GM10266 (cell line): ENCODE measurements around the gene CD6.

Experiments used
- DNase-seq: peaks from one replicate; pipeline ENCODE4 v3.0.0; 2012; ENCODE audit errors: extremely low spot score
- TF ChIP-seq, protein P1 (sequence below): IDR thresholded peaks from 2 replicates; pipeline ENCODE4 v1.5.1; 2012; ENCODE audit warnings: mild to moderate bottlenecking, low read depth; ENCODE audit not compliant: control insufficient read depth, insufficient read depth; ENCODE audit errors: missing control alignments

Gene CD6

DNA sequence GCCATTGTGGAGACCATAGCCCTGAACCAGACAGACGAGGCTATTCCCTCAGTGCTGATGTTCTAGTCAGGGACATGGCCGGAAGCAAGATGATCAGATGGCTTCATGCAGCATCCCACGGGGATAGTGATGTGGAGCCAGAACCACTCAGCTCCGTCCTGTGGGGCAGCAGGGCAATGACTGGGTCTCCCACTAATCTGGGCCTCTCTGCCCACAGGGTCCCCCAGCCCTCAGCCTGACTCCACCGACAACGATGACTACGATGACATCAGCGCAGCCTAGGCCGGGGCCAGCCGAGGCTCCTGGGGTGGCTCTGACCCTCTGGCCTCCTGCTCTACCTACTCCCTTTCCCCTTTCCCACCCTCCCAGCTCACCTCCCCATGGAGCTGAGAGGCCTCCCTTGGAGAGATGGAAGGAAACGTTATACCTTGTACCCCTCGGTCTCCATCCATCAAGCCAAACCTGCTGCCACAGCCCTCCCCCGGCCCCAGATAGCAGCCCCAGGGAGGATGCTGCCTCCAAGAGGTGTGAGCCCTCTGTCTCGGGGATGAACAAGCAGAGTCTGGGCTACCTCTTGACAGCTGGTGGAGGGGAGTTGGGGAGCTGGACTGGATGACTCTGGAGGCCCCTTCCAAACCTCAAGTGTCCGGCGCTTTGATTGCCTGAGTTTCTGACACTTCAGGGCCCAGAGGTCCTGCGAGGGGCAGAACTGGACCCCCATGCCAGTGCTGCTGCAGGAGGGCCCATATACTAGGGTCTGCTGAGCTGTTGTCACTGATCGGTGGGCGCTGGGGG is 47.8 kb downstream of the CD6 start:
- no peak for DNase-seq
- TF ChIP-seq, protein P1, sequence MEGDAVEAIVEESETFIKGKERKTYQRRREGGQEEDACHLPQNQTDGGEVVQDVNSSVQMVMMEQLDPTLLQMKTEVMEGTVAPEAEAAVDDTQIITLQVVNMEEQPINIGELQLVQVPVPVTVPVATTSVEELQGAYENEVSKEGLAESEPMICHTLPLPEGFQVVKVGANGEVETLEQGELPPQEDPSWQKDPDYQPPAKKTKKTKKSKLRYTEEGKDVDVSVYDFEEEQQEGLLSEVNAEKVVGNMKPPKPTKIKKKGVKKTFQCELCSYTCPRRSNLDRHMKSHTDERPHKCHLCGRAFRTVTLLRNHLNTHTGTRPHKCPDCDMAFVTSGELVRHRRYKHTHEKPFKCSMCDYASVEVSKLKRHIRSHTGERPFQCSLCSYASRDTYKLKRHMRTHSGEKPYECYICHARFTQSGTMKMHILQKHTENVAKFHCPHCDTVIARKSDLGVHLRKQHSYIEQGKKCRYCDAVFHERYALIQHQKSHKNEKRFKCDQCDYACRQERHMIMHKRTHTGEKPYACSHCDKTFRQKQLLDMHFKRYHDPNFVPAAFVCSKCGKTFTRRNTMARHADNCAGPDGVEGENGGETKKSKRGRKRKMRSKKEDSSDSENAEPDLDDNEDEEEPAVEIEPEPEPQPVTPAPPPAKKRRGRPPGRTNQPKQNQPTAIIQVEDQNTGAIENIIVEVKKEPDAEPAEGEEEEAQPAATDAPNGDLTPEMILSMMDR, result no peak

DNA sequence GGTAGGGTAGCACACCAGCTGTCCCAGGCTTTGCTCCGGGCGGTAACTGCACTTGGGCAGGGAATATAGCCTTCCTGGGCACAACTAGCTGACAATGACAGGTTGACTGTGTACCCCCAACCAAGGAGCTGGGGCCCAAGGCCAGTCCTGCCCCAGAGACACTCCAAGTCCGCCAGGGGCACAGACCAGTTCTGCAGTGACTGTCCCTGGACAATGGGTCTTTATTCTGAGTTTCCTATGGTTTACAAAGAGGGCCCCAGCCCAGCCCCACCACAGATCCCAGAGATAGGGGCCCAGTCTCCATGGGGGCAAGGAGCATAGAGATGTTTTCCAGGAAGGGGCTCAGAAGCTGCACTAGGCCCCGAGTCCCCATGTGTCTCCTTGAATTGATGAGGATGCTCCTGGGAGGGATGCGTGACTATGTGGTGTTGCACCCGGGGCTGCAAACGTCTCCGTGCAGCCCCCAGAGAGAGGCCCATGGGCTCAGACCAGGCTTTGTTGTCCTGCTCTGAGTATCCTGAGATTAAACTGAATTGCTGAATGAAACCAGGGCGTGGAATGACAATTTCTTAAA is 48.4 kb downstream of the CD6 start:
- TF ChIP-seq, protein P1, result no peak
- DNase-seq, result no peak

DNA sequence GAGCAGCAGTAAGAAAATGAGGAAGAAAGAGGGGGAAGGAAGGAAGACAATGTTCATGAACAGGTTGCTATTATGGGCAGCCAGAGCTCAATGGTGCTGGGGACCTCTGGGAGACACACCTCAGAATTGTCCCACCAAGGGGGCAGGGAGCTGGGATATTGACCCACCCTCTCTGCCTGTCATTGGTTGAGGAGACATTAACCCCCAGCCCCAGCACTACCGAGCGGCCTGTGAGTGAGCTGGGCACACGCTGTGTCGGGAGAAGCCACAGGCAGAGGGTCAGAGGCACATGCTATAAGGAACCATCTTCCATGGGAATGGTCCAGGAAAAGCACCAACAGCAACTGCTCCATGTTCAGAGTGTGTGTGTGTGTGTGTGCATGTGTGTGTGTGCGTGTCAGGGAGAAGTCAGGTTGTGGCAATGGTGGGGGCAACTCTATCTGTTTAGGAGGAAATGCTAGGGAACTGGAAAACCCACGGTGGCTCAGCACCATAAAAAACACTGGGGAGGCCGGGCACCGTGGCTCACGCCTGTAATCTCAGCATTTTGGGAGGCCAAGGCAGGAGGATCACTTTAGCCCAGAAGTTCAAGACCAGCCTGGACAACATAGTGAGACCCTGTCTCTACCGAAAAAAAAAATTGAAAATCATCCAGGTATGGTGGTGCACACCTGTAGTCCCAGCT is 49.2 kb downstream of the CD6 start:
- no peak for DNase-seq
- TF ChIP-seq, protein P1, result no peak

DNA sequence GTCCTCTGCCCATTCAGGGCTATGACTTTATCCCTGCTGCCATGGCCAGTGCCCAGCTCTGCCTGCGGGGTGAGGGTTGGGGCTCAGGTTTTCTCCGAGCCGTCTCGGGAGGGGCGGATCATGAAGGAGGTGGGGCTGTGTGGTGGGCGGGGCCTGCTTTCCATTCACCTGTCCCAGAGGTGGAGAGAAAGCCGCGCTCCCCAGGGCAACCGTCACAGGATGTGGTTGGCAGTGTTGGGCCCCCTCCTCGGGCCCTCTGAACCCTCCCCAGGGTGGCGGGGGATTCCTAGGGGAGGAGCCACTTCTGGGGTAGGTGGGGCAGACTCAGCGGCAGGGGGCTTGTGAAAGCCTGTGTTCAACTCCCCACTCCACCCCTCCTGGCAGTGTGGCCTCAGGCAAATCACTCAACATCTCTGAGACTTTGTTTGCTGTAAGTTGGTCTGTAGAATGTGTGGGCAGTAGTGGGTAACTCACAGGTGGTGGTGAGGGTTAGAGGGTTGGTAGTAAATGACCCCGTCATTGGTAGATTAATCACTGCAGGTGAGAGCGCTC is 50.3 kb downstream of the CD6 start:
- TF ChIP-seq, protein P1, result no peak
- DNase-seq, result no peak

DNA sequence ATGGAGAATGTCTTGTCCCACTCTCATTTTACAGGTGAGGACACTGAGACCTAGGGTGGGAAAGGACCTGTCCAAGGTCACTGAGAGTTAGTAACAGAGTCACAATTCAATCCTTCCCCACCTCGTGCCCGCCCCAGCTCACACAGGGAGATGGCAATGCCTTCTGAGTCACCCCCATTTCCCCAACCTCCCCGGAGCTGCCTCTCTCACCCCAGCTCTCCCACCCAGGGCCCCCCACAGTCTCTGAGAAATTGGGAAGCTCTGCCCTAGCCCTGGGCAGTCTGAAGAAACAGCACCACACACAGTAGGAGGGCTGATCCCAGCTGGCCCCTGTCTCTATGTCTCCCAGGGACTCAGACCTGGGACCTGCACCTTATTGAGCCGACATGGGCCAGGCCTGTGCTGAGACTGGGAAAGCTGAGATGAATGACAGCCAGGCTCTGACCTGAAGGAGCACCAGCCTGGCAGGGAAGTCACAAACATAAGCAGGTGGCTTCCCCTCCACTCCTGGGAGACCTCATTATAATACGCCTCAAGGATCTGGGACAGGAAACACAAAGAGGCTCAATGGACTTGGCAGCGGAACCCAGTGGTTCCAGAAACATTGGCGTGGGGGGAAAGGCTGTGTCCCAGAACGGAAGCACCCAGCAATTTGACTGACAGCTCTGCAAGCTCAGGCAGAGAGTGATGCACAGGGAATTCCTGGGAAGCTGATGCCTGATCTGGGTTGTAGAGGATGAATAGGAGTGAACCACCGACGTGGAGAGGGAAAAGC is 51.0 kb downstream of the CD6 start:
- no peak for DNase-seq
- TF ChIP-seq, protein P1, result no peak

DNA sequence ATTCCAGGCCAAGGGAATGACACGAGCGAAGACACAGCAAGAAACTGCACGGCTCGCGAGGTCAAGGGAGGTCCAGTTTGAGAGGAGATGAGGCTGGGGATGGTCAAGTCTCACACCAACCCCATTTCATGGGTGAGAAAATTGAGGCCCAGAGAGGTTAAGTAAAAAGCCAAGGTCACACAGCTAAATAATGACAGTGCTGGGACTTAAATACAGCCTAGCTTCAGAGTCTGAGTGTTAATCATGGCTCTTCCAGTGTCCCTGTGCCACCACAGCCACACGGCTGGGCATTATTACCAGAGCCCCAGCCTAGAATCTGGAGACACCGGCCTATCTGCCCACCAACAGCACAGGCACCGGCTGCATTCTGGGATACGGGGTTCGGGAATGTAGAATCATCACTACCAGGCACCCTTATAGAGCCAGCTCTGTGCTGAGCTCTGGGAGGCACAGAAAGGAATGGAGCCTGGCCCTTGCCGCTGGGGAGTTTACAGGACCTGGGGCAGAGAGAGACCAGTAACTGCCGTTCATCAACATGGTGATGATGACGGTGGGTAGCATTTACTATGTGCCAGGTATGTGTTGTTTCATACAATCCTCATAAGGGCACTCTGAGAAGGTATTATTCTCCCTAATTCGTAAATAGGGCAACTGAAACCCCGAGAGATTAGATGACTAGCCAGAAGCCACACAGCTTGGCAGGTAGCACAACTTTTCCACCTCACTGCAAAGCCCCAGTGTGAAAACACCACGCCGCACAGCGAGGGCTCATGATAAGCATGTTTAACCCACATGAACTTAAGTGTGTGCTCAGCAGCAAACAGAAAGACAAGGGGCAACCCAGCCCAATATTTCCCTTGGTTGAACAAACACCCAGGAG is 51.8 kb downstream of the CD6 start:
- TF ChIP-seq, protein P1, result no peak
- DNase-seq, result no peak
